Peyer's patch (tissue), 4 donors: ENCODE data around the gene TTC28. TPM values are rescaled to one million over a fixed set of nuclear protein-coding genes. Genes with fewer than 3 reads are reported as not detected.

Experiments
- DNase-seq, 3 donors: peaks; one replicate each; pipeline ENCODE4 v3.0.0-alpha.2; 2017 to 2019
- H3K27ac ChIP-seq, 4 donors: fragments of 200-600 bp; sonication (generic); one replicate each; pipeline ENCODE4 v1.5.1; 2016 to 2019
- H3K27me3 ChIP-seq, 2 donors: fragments of 200-600 bp; sonication (generic); one replicate each; pipeline ENCODE4 v1.5.1; 2019
- H3K36me3 ChIP-seq, 3 donors: fragments of 200-600 bp; sonication (generic); one replicate each; pipeline ENCODE4 v1.5.1; 2016 to 2019
- H3K4me1 ChIP-seq, 4 donors: fragments of 200-600 bp; sonication (generic); one replicate each; pipeline ENCODE4 v1.5.1; 2016 to 2019
- H3K4me3 ChIP-seq, 4 donors: fragments of 200-600 bp; sonication (generic); 1 replicate in 3 of 4; 2 replicates in 1 of 4; pipeline ENCODE4 v1.5.1; 2016 to 2019; ENCODE audit warnings: mild to moderate bottlenecking in 1 of 4
- H3K9me3 ChIP-seq, 4 donors: fragments of 200-600 bp; sonication (generic); one replicate each; pipeline ENCODE4 v1.5.1; 2016 to 2019; ENCODE audit warnings: mild to moderate bottlenecking in 1 of 4
- POLR2A ChIP-seq, 2 donors: fragments of 450-650 bp; IDR thresholded peaks; one replicate each; pipeline ENCODE4 v1.5.1; 2017; ENCODE audit warnings: antibody characterized with exemption in 2 of 2, mild to moderate bottlenecking in 2 of 2, moderate library complexity in 2 of 2
- total RNA-seq, 4 donors: library from RNA; depleted of rRNA; stranded (reverse); fragments of >200 nt; gene quantifications; one replicate each; pipeline ENCODE4 v1.1.0, GENCODE V29; 2016
- TF ChIP-seq, protein P1 (sequence below), 6 experiments: fragments of 450-650 bp in 4 of 6; fragments of 200-600 bp in 2 of 6; sonication (generic) in 1 of 6; IDR thresholded peaks; one replicate each; pipeline ENCODE4 v1.5.1; 2017 to 2019; ENCODE audit warnings: antibody characterized with exemption in 6 of 6, mild to moderate bottlenecking in 3 of 6, moderate library complexity in 1 of 6

Gene TTC28
- total RNA-seq, 4 donors from 2014 or later = 9.1 to 46.4 (median 35.2) TPM

DNA sequence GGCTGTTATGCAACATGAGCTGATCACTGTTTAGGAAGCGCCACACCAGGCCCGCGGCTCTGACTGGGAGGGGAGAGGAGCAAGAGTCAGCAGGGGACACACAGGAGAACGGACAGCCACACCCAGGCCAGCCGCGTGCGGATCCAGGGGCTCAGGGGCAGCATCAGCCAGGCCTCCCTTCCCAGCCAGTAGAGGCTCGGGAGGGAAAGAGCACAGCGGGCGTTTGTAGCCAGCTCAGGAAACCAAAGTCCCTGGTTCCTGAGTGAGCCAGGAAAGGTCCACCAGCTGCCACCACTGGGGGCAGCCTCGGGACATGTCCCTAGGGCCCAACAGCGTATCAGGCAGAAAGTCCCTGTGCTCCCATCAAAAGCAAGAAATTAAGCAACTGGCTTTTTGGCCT lies 688.8 kb downstream of the TTC28 start:
- Histone ChIP-seq H3K4me1 (no peaks in the 10 kb centered on the region), H3K36me3 (peaks cover 0 to 27% (median 0%) of the 10 kb centered on the region in 3 donors), H3K27ac (peak overlapping the region in 2 of 4 donors; percentile 22 to 28), H3K9me3 (no peaks in the 10 kb centered on the region), H3K27me3 (no peaks in the 10 kb centered on the region), H3K4me3 (no peak overlapping the region)
- TF ChIP-seq, protein P1, sequence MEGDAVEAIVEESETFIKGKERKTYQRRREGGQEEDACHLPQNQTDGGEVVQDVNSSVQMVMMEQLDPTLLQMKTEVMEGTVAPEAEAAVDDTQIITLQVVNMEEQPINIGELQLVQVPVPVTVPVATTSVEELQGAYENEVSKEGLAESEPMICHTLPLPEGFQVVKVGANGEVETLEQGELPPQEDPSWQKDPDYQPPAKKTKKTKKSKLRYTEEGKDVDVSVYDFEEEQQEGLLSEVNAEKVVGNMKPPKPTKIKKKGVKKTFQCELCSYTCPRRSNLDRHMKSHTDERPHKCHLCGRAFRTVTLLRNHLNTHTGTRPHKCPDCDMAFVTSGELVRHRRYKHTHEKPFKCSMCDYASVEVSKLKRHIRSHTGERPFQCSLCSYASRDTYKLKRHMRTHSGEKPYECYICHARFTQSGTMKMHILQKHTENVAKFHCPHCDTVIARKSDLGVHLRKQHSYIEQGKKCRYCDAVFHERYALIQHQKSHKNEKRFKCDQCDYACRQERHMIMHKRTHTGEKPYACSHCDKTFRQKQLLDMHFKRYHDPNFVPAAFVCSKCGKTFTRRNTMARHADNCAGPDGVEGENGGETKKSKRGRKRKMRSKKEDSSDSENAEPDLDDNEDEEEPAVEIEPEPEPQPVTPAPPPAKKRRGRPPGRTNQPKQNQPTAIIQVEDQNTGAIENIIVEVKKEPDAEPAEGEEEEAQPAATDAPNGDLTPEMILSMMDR (IDR thresholded peaks at IDR 0.05) = peak in 4 of 6 experiments; percentile 16 to 23 (median 20)
- TF ChIP-seq POLR2A (IDR thresholded peaks at IDR 0.05) = no peak
- peak in 2 of 3 donors; percentile 50 to 57 for DNase-seq

DNA sequence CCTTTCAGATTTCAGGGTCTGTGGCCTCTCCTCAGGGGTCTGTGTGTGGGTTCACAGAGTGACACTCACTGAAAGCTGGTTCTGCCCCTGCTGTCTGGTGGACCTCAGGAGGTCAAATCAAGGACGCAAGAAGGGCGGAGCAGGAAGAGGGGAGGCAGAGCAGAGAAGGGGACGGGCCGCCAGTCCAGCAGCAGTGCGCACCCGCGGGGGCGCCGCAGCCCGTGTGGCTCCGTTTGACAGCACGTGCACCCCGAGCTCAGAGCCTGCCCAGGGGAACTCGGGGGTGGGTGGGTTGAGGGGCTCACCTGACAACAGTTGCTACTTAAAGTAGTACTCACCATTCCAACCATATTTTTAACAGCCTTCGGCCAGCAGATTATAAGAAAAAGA lies 689.2 kb downstream of the TTC28 start:
- Histone ChIP-seq H3K27me3 (no peaks in the 10 kb centered on the region), H3K4me3 (no peak overlapping the region), H3K4me1 (no peaks in the 10 kb centered on the region), H3K27ac (peak overlapping the region in 3 of 4 donors; percentile 22 to 46 (median 28)), H3K36me3 (peaks cover 0 to 27% (median 0%) of the 10 kb centered on the region in 3 donors), H3K9me3 (no peaks in the 10 kb centered on the region)
- DNase-seq = peak in 2 of 3 donors; percentile 24 to 32
- TF ChIP-seq POLR2A (IDR thresholded peaks at IDR 0.05) = no peak
- TF ChIP-seq, protein P1 (IDR thresholded peaks at IDR 0.05) = no peak

DNA sequence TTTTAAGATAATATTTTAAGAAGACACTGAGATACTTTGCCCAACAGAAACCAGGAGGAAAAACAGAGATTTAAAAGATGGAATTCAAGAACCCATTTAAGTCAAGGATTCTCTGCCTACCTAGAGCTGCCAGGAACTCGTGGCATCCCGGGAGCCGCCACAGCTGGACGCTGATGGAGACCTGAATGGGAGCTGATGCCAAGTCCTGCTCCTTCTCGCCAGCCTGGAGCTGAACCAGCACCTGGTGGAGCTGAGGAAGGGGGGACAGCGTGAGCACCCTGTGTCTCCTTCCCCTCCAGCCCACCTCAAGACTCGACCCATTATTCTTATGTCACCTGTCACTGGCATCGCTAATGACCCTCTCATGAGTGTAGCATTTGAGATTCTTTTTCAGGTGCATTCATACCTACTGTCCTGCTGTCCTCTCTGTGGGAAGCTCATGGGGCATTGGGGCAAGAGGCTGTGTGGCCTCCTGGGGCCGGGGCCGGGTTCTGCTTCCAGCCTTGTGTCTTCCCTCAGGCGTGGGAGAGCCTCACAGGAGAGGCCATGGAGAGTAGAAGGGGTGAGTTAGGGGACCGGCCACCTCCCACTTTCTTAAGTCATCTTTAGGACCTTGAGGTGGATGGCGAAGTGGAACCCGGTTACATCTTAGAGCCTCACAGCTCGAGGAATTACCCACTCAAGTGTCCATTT lies 689.7 kb downstream of the TTC28 start:
- H3K36me3 ChIP-seq = peaks cover 0 to 29% (median 0%) of the 10 kb centered on the region in 3 donors
- no peaks in the 10 kb centered on the region for H3K27me3 ChIP-seq
- peak overlapping the region in 2 of 4 donors; percentile 22 to 46 for H3K27ac ChIP-seq
- TF ChIP-seq, protein P1 (IDR thresholded peaks at IDR 0.05) = no peak
- TF ChIP-seq POLR2A (IDR thresholded peaks at IDR 0.05) = no peak
- H3K9me3 ChIP-seq = no peaks in the 10 kb centered on the region
- DNase-seq = peak in 1 of 3 donors; percentile 41
- no peak overlapping the region for H3K4me3 ChIP-seq
- no peaks in the 10 kb centered on the region for H3K4me1 ChIP-seq

DNA sequence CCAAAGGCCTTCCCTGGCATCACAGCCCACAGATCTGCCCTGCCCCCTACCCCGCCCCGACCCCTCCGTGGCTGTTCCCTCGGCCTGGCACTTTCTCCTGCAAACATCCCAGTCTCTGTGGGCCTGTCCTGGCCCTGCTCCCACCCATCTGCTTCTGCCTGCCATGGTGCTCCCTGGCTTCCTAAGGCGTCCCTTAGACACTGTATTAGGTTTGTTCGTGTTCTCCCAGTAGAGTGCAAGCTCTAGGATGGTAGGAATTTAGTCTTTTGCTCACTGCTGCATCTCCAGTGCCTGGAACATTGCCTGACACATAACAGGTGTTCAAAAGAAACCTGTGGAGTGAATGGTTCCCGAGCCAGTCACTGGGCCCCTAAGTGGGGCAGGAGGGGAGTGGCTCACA lies 690.9 kb downstream of the TTC28 start:
- no peaks in the 10 kb centered on the region for H3K4me1 ChIP-seq
- no peaks in the 10 kb centered on the region for H3K9me3 ChIP-seq
- peak in 1 of 3 donors; percentile 32 for DNase-seq
- TF ChIP-seq, protein P1 (IDR thresholded peaks at IDR 0.05) = no peak
- no peak for TF ChIP-seq POLR2A (IDR thresholded peaks at IDR 0.05)
- no peak overlapping the region for H3K4me3 ChIP-seq
- no peaks in the 10 kb centered on the region for H3K27me3 ChIP-seq
- H3K27ac ChIP-seq = no peak overlapping the region
- peaks cover 0 to 33% (median 0%) of the 10 kb centered on the region in 3 donors for H3K36me3 ChIP-seq

DNA sequence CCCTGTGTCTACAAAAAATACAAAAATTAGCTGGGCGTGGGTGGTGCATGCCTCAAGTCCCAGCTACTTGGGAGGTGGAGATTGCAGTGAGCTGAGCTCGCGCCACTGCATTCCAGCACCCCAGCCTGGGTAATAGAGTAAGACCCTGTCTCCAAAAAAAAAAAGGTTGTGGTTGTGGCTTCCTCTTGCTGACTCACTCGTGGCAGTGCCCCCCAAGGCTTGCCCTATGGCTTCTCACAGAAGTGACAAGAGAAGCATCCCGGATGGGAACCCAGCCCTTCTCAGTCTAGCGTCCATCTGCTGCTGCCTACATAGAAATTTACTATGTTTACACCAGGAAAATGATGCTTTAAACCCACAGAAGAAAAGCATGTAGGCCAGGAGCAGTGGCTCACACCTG lies 692.1 kb downstream of the TTC28 start:
- no peaks in the 10 kb centered on the region for H3K9me3 ChIP-seq
- no peaks in the 10 kb centered on the region for H3K27me3 ChIP-seq
- H3K36me3 ChIP-seq = peaks cover 0 to 43% (median 0%) of the 10 kb centered on the region in 3 donors
- DNase-seq = peak in 1 of 3 donors; percentile 18
- H3K4me1 ChIP-seq = no peaks in the 10 kb centered on the region
- TF ChIP-seq POLR2A (IDR thresholded peaks at IDR 0.05) = no peak
- TF ChIP-seq, protein P1 (IDR thresholded peaks at IDR 0.05) = no peak
- H3K4me3 ChIP-seq = no peak overlapping the region
- no peak overlapping the region for H3K27ac ChIP-seq
